Sigmoid colon (tissue), 4 donors: ENCODE data around the gene LGALS3.

Experiments used
- CTCF ChIP-seq, 4 experiments: fragments of 450-650 bp in 3 of 4; fragments of 200-600 bp in 1 of 4; IDR thresholded peaks; one replicate each; pipeline ENCODE4 v1.5.1; 2016 to 2019; ENCODE audit warnings: antibody characterized with exemption in 4 of 4, mild to moderate bottlenecking in 3 of 4, moderate library complexity in 2 of 4
- POLR2AphosphoS5 ChIP-seq, 4 donors: sonication (generic); formaldehyde crosslinking; IDR thresholded peaks; one replicate each; pipeline ENCODE4 v1.6.1; 2017; ENCODE audit warnings: antibody characterized with exemption in 4 of 4

- no peak for TF ChIP-seq CTCF (IDR thresholded peaks at IDR 0.05)
- TF ChIP-seq POLR2AphosphoS5 (IDR thresholded peaks at IDR 0.05): no peak
Measured at GRCh38 chr14:55151601-55152000, 22.5 kb downstream of the LGALS3 start.
